Measurements from ENCODE around the gene SNAP91.
A peak's percentile ranks its signal among the peaks of the same experiment; 100 is the strongest.

SNAP91 gene

GRCh38 chr6:83536647-83537589 is 172.0 kb downstream of the SNAP91 start:
- no peak for DNase-seq

GRCh38 chr6:83536034-83536646 is 172.8 kb downstream of the SNAP91 start:
- peak; percentile 74 for DNase-seq

GRCh38 chr6:83518816-83519480 is 190.0 kb downstream of the SNAP91 start:
- DNase-seq, result peak; percentile 3

- no peak for DNase-seq
These were observed 191.4 kb downstream of the SNAP91 start for GRCh38 chr6:83517500-83517899.

- peak; percentile 70 for DNase-seq
These were observed 193.9 kb downstream of the SNAP91 start for GRCh38 chr6:83514866-83515466.

GRCh38 chr6:83514466-83514865 is 194.4 kb downstream of the SNAP91 start:
- no peak for DNase-seq

GRCh38 chr6:83511901-83512681 is 196.8 kb downstream of the SNAP91 start, which contains the start of gene PRSS35:
Gene PRSS35, plus strand, starts transcription at chr6:83512534. Its CDS starts 10,908 bp downstream, at chr6:83523442.
- peak; percentile 73 for DNase-seq

GRCh38 chr6:83511266-83511665 is 197.6 kb downstream of the SNAP91 start:
- no peak for DNase-seq

- DNase-seq, result no peak
These were observed 198.1 kb downstream of the SNAP91 start for GRCh38 chr6:83510791-83511190.

- DNase-seq, result no peak
These were observed 199.5 kb downstream of the SNAP91 start for GRCh38 chr6:83509441-83509840.

GRCh38 chr6:83505356-83505755 is 203.5 kb downstream of the SNAP91 start:
- DNase-seq, result no peak
